HepG2 (cell line): ENCODE measurements around the gene OPRM1. TPM values are rescaled to one million over a fixed set of nuclear protein-coding genes. Genes with fewer than 3 reads are reported as not detected.

ENCODE experiments used
- HOXA9 ChIP-seq: sonication (generic); formaldehyde crosslinking; IDR thresholded peaks from 2 replicates; pipeline ENCODE4 v1.8.1; 2022; ENCODE audit warnings: missing genetic modification reagents, mild to moderate bottlenecking, moderate library complexity, borderline replicate concordance
- ZNF772 ChIP-seq: sonication (generic); formaldehyde crosslinking; IDR thresholded peaks from 2 replicates; pipeline ENCODE4 v1.5.0; 2020; ENCODE audit warnings: mild to moderate bottlenecking, missing genetic modification reagents
- ZNF883 ChIP-seq: sonication (generic); formaldehyde crosslinking; IDR thresholded peaks from 2 replicates; pipeline ENCODE4 v1.5.1; 2020; ENCODE audit warnings: mild to moderate bottlenecking, missing genetic modification reagents; ENCODE audit errors: not compliant biosample characterization
- polyA plus RNA-seq, 8 experiments: library from polyadenylated mRNA; depleted of rRNA in 3 of 8; stranded (reverse) in 7 of 8; unstranded in 1 of 8; fragments of >200 nt; fragmentation: Illumina TruSeq in 4 of 8; extraction: Trizol in 4 of 8; gene quantifications; 2 replicates each; pipeline versions ENCODE4 v1.2.1 to v1.2.3, GENCODE V29; 2011 to 2016; ENCODE audit warnings: low read depth in 4 of 8, missing spikeins in 1 of 8, mixed read lengths in 1 of 8; ENCODE audit not compliant: insufficient read depth in 1 of 8
- total RNA-seq, 5 experiments: library from RNA; depleted of rRNA; stranded (reverse); fragments of >200 nt; fragmentation: Illumina TruSeq; extraction: Trizol; gene quantifications; 2 replicates each; pipeline ENCODE4 v1.2.3, GENCODE V29; 2016; ENCODE audit warnings: low read depth in 1 of 5
- TF ChIP-seq, protein P1 (sequence below): sonication (generic); formaldehyde crosslinking; IDR thresholded peaks from 2 replicates; pipeline ENCODE4; 2020; ENCODE audit warnings: missing genetic modification reagents, mild to moderate bottlenecking, borderline replicate concordance
- TF ChIP-seq, protein P2 (sequence below): sonication (generic); formaldehyde crosslinking; IDR thresholded peaks from 2 replicates; pipeline ENCODE4 v1.5.1; 2020; ENCODE audit warnings: mild to moderate bottlenecking, moderate library complexity, missing genetic modification reagents
- TF ChIP-seq, protein P3 (sequence below): sonication (generic); formaldehyde crosslinking; IDR thresholded peaks from 2 replicates; pipeline ENCODE4 v1.5.1; 2020; ENCODE audit warnings: missing genetic modification reagents, mild to moderate bottlenecking, borderline replicate concordance
- TF ChIP-seq, protein P4 (sequence below): sonication (generic); formaldehyde crosslinking; IDR thresholded peaks from 2 replicates; pipeline ENCODE4 v1.5.0; 2020; ENCODE audit warnings: mild to moderate bottlenecking, missing genetic modification reagents, borderline replicate concordance

OPRM1 gene
- total and polyA plus RNA-seq, 2 of the 13 experiments (the other 11 are each of a cell fraction or from before 2014, with no cell fraction given) = not detected

DNA sequence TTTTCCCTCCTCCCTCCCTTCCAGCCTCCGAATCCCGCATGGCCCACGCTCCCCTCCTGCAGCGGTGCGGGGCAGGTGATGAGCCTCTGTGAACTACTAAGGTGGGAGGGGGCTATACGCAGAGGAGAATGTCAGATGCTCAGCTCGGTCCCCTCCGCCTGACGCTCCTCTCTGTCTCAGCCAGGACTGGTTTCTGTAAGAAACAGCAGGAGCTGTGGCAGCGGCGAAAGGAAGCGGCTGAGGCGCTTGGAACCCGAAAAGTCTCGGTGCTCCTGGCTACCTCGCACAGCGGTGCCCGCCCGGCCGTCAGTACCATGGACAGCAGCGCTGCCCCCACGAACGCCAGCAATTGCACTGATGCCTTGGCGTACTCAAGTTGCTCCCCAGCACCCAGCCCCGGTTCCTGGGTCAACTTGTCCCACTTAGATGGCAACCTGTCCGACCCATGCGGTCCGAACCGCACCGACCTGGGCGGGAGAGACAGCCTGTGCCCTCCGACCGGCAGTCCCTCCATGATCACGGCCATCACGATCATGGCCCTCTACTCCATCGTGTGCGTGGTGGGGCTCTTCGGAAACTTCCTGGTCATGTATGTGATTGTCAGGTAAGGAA is at the start of gene OPRM1 (continued):
- TF ChIP-seq, protein P1, sequence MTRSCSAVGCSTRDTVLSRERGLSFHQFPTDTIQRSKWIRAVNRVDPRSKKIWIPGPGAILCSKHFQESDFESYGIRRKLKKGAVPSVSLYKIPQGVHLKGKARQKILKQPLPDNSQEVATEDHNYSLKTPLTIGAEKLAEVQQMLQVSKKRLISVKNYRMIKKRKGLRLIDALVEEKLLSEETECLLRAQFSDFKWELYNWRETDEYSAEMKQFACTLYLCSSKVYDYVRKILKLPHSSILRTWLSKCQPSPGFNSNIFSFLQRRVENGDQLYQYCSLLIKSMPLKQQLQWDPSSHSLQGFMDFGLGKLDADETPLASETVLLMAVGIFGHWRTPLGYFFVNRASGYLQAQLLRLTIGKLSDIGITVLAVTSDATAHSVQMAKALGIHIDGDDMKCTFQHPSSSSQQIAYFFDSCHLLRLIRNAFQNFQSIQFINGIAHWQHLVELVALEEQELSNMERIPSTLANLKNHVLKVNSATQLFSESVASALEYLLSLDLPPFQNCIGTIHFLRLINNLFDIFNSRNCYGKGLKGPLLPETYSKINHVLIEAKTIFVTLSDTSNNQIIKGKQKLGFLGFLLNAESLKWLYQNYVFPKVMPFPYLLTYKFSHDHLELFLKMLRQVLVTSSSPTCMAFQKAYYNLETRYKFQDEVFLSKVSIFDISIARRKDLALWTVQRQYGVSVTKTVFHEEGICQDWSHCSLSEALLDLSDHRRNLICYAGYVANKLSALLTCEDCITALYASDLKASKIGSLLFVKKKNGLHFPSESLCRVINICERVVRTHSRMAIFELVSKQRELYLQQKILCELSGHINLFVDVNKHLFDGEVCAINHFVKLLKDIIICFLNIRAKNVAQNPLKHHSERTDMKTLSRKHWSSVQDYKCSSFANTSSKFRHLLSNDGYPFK (CRISPR knock-in tag) = no peak
- TF ChIP-seq, protein P2, sequence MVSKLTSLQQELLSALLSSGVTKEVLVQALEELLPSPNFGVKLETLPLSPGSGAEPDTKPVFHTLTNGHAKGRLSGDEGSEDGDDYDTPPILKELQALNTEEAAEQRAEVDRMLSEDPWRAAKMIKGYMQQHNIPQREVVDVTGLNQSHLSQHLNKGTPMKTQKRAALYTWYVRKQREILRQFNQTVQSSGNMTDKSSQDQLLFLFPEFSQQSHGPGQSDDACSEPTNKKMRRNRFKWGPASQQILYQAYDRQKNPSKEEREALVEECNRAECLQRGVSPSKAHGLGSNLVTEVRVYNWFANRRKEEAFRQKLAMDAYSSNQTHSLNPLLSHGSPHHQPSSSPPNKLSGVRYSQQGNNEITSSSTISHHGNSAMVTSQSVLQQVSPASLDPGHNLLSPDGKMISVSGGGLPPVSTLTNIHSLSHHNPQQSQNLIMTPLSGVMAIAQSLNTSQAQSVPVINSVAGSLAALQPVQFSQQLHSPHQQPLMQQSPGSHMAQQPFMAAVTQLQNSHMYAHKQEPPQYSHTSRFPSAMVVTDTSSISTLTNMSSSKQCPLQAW = peak; percentile 43
- peak; percentile 85; the same call in 1 of the 2 replicates for TF ChIP-seq HOXA9 (CRISPR knock-in tag)
- TF ChIP-seq ZNF883 (CRISPR knock-in tag) = no peak
- TF ChIP-seq, protein P3, sequence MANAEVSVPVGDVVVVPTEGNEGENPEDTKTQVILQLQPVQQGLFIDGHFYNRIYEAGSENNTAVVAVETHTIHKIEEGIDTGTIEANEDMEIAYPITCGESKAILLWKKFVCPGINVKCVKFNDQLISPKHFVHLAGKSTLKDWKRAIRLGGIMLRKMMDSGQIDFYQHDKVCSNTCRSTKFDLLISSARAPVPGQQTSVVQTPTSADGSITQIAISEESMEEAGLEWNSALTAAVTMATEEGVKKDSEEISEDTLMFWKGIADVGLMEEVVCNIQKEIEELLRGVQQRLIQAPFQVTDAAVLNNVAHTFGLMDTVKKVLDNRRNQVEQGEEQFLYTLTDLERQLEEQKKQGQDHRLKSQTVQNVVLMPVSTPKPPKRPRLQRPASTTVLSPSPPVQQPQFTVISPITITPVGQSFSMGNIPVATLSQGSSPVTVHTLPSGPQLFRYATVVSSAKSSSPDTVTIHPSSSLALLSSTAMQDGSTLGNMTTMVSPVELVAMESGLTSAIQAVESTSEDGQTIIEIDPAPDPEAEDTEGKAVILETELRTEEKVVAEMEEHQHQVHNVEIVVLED (CRISPR knock-in tag) = no peak
- TF ChIP-seq, protein P4, sequence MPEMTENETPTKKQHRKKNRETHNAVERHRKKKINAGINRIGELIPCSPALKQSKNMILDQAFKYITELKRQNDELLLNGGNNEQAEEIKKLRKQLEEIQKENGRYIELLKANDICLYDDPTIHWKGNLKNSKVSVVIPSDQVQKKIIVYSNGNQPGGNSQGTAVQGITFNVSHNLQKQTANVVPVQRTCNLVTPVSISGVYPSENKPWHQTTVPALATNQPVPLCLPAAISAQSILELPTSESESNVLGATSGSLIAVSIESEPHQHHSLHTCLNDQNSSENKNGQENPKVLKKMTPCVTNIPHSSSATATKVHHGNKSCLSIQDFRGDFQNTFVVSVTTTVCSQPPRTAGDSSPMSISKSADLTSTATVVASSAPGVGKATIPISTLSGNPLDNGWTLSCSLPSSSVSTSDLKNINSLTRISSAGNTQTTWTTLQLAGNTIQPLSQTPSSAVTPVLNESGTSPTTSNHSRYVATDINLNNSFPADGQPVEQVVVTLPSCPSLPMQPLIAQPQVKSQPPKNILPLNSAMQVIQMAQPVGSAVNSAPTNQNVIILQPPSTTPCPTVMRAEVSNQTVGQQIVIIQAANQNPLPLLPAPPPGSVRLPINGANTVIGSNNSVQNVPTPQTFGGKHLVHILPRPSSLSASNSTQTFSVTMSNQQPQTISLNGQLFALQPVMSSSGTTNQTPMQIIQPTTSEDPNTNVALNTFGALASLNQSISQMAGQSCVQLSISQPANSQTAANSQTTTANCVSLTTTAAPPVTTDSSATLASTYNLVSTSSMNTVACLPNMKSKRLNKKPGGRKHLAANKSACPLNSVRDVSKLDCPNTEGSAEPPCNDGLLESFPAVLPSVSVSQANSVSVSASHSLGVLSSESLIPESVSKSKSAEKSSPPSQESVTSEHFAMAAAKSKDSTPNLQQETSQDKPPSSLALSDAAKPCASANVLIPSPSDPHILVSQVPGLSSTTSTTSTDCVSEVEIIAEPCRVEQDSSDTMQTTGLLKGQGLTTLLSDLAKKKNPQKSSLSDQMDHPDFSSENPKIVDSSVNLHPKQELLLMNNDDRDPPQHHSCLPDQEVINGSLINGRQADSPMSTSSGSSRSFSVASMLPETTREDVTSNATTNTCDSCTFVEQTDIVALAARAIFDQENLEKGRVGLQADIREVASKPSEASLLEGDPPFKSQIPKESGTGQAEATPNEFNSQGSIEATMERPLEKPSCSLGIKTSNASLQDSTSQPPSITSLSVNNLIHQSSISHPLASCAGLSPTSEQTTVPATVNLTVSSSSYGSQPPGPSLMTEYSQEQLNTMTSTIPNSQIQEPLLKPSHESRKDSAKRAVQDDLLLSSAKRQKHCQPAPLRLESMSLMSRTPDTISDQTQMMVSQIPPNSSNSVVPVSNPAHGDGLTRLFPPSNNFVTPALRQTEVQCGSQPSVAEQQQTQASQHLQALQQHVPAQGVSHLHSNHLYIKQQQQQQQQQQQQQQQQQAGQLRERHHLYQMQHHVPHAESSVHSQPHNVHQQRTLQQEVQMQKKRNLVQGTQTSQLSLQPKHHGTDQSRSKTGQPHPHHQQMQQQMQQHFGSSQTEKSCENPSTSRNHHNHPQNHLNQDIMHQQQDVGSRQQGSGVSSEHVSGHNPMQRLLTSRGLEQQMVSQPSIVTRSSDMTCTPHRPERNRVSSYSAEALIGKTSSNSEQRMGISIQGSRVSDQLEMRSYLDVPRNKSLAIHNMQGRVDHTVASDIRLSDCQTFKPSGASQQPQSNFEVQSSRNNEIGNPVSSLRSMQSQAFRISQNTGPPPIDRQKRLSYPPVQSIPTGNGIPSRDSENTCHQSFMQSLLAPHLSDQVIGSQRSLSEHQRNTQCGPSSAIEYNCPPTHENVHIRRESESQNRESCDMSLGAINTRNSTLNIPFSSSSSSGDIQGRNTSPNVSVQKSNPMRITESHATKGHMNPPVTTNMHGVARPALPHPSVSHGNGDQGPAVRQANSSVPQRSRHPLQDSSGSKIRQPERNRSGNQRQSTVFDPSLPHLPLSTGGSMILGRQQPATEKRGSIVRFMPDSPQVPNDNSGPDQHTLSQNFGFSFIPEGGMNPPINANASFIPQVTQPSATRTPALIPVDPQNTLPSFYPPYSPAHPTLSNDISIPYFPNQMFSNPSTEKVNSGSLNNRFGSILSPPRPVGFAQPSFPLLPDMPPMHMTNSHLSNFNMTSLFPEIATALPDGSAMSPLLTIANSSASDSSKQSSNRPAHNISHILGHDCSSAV (CRISPR knock-in tag) = no peak
- peak; percentile 52; the same call in 1 of the 2 replicates for TF ChIP-seq ZNF772
